Activated naive CD8-positive, alpha-beta T cell treated with anti-CD3 and anti-CD28 coated beads, Interleukin-2, amount 50 U/mL, for 16 hours (primary cell): ENCODE measurements around the gene CCT3.
"Not testable (repeated sequence)": the region's sequence is repeated elsewhere in the genome, so short reads cannot be mapped to it uniquely, and the experiment has no call there.

Experiments used
- DNase-seq: peaks from one replicate; pipeline ENCODE4 v3.0.0-alpha.2; 2020; ENCODE audit warnings: low read depth, low spot score

The CCT3 gene

DNA sequence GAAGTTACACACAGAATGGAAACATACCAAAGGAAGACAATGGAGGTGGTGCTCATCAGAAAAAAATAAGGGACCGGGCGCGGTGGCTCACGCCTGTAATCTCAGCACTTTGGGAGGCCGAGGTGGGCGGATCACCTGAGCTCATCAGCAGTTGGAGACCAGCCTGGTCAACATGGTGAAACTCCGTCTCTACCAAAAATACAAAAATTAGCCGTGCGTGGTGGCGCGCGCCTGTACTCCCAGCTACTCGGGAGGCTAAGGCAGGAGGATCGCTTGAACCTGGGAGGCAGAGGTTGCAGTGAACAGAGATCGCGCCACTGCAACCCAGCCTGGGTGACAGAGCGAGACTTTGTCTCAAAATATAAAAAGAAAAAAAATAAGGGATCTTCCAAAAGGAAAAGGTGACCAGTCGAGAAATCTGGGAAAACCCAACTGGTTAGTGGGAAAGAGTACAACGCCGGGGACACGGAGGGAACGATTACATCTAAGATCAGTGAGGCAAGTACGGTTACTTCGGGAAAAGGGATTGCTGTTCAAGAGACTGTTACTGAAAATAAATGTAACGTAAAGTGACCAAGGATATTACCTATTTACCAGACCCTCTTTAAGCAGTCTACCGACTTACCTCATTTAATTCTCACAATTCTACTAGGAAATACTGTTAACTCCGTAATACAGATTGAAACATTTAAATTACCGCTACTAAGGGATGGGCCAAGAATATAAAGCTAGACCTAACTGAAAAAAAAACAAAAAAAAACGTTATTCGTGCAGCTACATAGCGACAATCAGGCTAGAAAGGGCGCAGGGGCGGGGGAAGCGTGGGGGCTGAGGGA lies 822 bp downstream of the CCT3 start:
- no peak for DNase-seq

DNA sequence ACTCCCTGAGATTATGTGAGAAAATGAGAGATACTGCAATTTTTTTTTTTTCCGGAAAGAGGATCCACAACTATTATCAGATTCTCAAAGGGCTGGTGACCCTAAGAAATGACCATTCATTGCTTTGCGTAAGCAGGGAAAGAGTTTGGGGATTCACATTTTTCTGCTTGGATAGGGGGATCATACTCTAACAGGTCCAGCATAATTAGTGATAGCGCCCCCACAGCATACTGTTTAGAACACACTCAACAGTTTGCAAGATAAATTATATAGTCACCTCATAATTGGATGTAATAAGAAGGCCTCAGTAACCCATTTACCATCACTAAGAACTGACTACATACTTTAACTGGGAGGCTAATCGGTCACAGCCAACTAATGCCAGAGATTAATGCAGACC lies 1.9 kb downstream of the CCT3 start:
- no peak for DNase-seq

GRCh38 chr1:156323179-156323578 lies 14.9 kb downstream of the CCT3 start:
- not testable (repeated sequence) for DNase-seq

- DNase-seq = no peak
Observed at GRCh38 chr1:156320560-156320959, 17.5 kb downstream of the CCT3 start.

- DNase-seq = no peak
Observed at GRCh38 chr1:156319664-156320063, 18.4 kb downstream of the CCT3 start.

DNA sequence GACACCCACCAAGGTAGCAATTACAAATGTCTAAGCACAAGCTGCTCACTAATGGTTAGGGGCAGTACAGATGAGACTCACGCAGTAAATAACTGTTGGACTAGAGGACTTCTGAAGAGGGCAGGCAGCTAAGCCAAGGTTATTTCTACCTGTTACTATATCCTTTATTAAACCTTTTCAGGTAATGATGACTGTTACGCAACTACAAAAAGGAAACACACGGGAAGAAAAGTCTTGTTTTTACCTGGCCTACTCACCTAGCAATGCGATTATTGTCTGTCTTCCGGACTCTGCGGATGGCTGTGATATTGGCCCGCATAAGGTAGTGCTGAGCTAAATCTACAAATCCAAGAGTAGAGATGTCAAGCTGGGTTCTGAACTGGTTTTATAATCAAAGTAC lies 21.2 kb downstream of the CCT3 start:
- no peak for DNase-seq

DNA sequence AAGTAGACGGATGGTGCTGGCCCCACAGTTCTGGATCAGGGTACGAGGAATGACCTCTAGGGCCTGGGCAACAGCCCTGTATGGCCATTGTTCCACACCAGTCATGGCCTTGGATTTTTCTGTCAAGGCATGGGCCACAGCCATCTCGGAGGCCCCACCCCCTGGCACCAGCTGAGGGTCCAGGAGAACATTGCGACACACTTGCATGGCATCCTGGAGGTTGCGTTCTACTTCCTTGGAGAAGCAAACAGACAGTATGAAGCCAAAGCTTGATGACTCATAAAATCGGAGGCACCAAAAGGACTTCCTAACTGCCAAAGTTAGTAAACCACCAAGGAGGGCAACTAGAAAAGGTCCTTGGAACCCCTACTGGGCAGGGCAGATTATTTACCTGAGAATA lies 27.1 kb downstream of the CCT3 start:
- no peak for DNase-seq

DNA sequence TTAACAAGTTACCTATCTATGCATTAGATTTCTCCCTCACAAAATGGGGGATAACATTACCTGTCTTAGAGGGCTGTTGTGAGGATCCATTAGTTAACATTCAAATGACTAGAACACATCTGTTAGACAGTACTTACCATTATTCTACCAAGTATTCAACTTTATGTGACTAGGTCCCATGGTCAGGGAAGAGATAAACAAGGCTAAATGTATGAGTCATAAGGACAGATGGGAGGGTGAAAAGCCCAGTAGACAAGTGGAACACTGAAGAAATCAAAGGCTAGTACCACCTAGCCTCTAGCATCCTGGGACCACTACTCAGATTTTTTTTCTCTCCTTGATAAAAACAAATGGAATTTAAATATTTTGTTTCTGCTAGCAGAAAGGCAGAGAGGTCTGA lies 30.0 kb downstream of the CCT3 start:
- no peak for DNase-seq

DNA sequence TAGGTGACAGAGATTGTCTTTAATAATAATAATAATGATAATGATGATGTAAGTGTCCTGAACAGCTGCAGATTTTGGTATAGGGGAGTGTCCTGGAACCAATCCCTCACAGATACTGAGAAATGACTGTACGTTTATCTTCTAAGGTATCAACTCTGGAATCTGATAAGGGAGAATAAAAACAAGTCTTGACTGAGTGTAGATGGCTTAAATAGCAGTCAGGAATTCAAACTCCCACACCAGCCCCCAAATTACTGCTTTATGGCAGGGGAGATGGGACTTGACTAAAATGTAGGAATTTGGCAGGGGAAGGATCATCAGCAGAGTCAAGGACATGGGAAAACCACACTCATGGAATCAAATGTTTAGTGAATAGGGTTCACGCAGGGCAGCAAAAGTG lies 32.9 kb downstream of the CCT3 start:
- no peak for DNase-seq

DNA sequence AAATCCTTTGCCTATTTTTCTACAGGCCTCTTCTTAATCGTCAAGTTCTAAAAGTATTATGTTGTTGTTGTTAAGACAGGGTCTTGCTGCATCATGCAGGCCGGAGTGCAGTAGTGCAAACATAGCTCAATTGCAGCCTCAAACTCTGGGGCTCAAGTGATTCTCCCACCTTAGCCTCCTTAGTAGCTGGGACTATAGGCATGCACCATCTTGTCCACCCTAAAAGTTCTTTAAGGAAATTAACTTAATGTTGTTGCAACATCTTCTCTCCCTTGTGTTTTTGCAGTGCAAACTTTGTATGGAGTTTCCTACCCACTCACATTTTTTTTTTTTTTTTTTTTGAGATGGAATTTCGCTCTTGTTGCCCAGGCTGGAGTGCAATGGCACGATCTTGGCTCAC lies 34.9 kb downstream of the CCT3 start:
- no peak for DNase-seq

- DNase-seq = no peak
Observed at GRCh38 chr1:156298852-156299357, 39.2 kb downstream of the CCT3 start, which contains the start of gene VHLL. Gene VHLL, minus strand, starts transcription at chr1:156299307. Its CDS starts 118 bp downstream, at chr1:156299189.

GRCh38 chr1:156295391-156295947 lies 42.6 kb downstream of the CCT3 start, which contains the start of gene GLMP:
Gene GLMP, minus strand, starts transcription at chr1:156295679. Its CDS starts 34 bp downstream, at chr1:156295645.
- no peak for DNase-seq

GRCh38 chr1:156293895-156294294 lies 44.2 kb downstream of the CCT3 start:
- no peak for DNase-seq

GRCh38 chr1:156293098-156293434 lies 45.0 kb downstream of the CCT3 start:
- no peak for DNase-seq

DNA sequence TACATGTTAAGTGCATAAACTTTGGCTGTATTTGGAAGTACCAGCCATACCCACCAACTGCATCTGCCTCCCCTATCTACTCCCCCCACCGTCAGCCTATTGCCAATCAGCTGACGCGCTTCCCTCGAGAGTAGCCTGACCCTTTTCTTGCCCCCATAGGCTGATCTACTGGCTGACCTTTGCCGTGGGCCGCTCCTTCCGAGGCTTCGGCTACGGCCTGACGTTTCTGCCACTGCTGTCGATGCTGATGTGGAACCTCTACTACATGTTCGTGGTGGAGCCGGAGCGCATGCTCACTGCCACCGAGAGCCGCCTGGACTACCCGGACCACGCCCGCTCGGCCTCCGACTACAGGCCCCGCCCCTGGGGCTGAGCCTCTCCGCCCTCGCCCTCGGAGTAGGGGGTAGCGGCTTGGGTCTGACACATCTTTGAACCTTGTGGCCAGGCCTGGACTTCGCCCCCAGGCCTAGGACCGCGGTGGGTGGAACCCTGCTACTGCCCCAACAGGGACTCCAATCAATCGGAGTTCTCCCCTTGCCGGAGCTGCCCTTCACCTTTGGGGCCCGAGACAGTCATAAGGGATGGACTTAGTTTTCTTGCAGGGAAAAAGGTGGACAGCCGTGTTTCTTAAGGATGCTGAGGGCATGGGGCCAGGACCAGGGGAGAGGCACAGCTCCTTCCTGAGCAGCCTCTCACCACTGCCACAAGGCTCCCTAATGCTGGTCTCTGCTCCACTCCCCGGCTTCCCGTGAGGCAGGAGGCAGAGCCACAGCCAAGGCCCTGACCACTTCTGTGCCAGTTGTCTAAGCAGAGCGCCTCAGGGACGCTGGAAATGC lies 46.6 kb downstream of the CCT3 start:
- no peak for DNase-seq

- DNase-seq = no peak
Observed at GRCh38 chr1:156289857-156290256, 48.2 kb downstream of the CCT3 start.

GRCh38 chr1:156286061-156286460 lies 52.0 kb downstream of the CCT3 start:
- no peak for DNase-seq

DNA sequence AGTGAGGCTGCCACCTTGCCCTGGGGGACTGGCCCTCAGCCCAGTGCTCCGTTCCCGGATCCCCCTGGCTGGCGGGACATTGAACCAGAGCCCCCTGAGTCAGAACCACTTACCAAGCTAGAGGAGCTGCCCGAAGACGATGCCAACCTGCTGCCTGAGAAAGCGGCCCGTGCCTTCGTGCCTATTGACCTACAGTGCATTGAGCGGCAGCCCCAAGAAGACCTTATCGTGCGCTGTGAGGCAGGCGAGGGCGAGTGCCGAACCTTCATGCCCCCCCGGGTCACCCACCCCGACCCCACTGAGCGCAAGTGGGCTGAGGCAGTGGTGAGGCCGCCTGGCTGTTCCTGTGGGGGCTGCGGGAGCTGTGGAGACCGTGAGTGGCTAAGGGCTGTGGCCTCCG lies 52.7 kb downstream of the CCT3 start:
- DNase-seq = no peak

- no peak for DNase-seq
Observed at GRCh38 chr1:156284757-156285156, 53.3 kb downstream of the CCT3 start.

DNA sequence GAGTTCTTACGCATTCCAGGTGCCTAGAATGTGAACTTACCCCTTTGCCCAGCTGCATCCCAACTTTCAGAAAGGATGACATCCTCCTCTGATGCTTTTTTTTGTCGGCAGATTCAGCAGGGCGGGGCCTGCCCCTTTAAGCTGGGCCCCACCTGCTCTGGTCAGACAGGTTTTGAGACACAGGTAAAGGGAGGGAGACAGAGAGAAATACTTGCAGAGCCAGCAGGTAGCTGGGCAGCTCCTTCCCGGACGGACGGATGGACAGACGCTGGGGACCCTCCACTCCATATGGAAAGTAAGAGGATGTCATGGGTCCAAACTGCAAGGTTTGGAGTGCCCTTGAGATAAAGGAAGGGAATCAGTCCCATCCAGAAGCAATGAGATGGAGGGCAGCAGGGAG lies 54.0 kb downstream of the CCT3 start, which contains the start of gene TMEM79:
Gene TMEM79, plus strand, starts transcription at position 214 of the 400 bp plus-strand sequence. CDS start 902 bp downstream, outside the sequence.
- DNase-seq = no peak

DNA sequence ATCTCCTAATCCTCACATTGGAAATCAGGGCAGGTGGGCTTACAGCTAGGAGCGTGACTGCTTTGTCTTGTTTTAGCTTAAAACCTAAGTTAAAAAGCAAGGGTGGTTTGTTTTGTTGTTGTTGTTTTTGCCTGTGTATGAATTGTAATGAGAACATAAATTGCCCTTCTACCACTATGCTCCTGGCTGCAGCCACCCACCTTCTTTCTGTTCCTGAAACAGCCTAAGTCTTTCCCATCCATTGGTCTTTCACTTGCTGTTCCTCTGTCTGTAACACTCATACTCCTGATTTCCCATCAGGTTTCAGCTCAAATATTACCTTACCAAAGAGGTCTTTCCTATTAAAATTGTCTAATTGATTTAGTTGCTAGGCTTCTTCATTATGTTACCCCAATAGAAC lies 54.6 kb downstream of the CCT3 start:
- no peak for DNase-seq
